SJSA1 (cell line): Measurements from ENCODE around the gene MRPL38. TPM values are rescaled to one million over a fixed set of nuclear protein-coding genes. Genes with fewer than 3 reads are reported as not detected.
A peak's percentile ranks its signal among the peaks of the same experiment; 100 is the strongest.
"Not testable (repeated sequence)": the region's sequence is repeated elsewhere in the genome, so short reads cannot be mapped to it uniquely, and the experiment has no call there.

ENCODE experiments used
- DNase-seq, 2 experiments: peaks; one replicate each; pipeline ENCODE4 v3.0.0-alpha.2; 2015 to 2020; ENCODE audit warnings: low spot score in 2 of 2, low read depth in 1 of 2
- H3K27ac ChIP-seq: fragments of 250-450 bp; sonication (Bioruptor Pico); 2 replicates; pipeline ENCODE4 v1.5.1; 2020; ENCODE audit warnings: mild to moderate bottlenecking, moderate library complexity
- H3K27me3 ChIP-seq: fragments of 250-450 bp; sonication (Bioruptor Pico); replicated peaks from 2 replicates; pipeline ENCODE4 v1.5.1; 2020; ENCODE audit warnings: mild to moderate bottlenecking, moderate library complexity
- H3K36me3 ChIP-seq: fragments of 250-450 bp; sonication (Bioruptor Pico); 2 replicates; pipeline ENCODE4 v1.5.1; 2020; ENCODE audit warnings: mild to moderate bottlenecking
- H3K4me1 ChIP-seq: fragments of 250-450 bp; sonication (Bioruptor Pico); replicated peaks from 2 replicates; pipeline ENCODE4 v1.6.1; 2021; ENCODE audit warnings: mild to moderate bottlenecking
- H3K4me3 ChIP-seq: fragments of 250-450 bp; sonication (Bioruptor Pico); 2 replicates; pipeline ENCODE4 v1.5.1; 2020; ENCODE audit warnings: mild to moderate bottlenecking
- H3K9me3 ChIP-seq: fragments of 250-450 bp; sonication (Bioruptor Pico); replicated peaks from 2 replicates; pipeline ENCODE4 v1.5.1; 2020; ENCODE audit warnings: mild to moderate bottlenecking
- total RNA-seq: library from RNA; depleted of rRNA; stranded (reverse); fragments of >200 nt; shearing (Covaris generic); gene quantifications from 2 replicates; pipeline ENCODE4 v1.2.3, GENCODE V29; 2014

Gene MRPL38
- total RNA-seq, 1 experiment from 2014 or later, result 55.7 TPM

GRCh38 chr17:75885860-75886259, 18.8 kb downstream of the MRPL38 start:
- not testable (repeated sequence) for H3K36me3 ChIP-seq, H3K4me1 ChIP-seq, H3K4me3 ChIP-seq, H3K27ac ChIP-seq, H3K9me3 ChIP-seq, DNase-seq, H3K27me3 ChIP-seq

- no peak for DNase-seq
- no peak overlapping the region for H3K4me3 ChIP-seq
- H3K9me3 ChIP-seq, result no peaks in the 10 kb centered on the region
- H3K27me3 ChIP-seq, result no peaks in the 10 kb centered on the region; the same call in 1 of the 2 replicates
- H3K27ac ChIP-seq, result no peak overlapping the region
- peaks cover 3% of the 10 kb centered on the region; the same call in 1 of the 2 replicates for H3K4me1 ChIP-seq
- H3K36me3 ChIP-seq, result peaks cover 5% of the 10 kb centered on the region
Measured at GRCh38 chr17:75885431-75885830, 19.3 kb downstream of the MRPL38 start.

- Histone ChIP-seq H3K27ac (no peak overlapping the region), H3K9me3 (0 out of 2 replicates have a peak, but pooled peaks cover 5% of the 10 kb centered on the region), H3K4me1 (peaks cover 20% of the 10 kb centered on the region), H3K27me3 (no peaks in the 10 kb centered on the region; the same call in 1 of the 2 replicates), H3K36me3 (0 out of 2 replicates have a peak, but pooled peaks cover 3% of the 10 kb centered on the region), H3K4me3 (no peak overlapping the region)
- no peak for DNase-seq
Measured at GRCh38 chr17:75881678-75882454, 22.8 kb downstream of the MRPL38 start.

GRCh38 chr17:75880266-75880665, 24.4 kb downstream of the MRPL38 start:
- no peak overlapping the region for H3K4me3 ChIP-seq
- DNase-seq, result no peak
- H3K4me1 ChIP-seq, result peaks cover 31% of the 10 kb centered on the region
- H3K27me3 ChIP-seq, result no peaks in the 10 kb centered on the region; the same call in 1 of the 2 replicates
- H3K36me3 ChIP-seq, result peaks cover 12% of the 10 kb centered on the region; the same call in 1 of the 2 replicates
- 0 out of 2 replicates have a peak, but pooled peaks cover 5% of the 10 kb centered on the region for H3K9me3 ChIP-seq
- no peak overlapping the region for H3K27ac ChIP-seq

DNA sequence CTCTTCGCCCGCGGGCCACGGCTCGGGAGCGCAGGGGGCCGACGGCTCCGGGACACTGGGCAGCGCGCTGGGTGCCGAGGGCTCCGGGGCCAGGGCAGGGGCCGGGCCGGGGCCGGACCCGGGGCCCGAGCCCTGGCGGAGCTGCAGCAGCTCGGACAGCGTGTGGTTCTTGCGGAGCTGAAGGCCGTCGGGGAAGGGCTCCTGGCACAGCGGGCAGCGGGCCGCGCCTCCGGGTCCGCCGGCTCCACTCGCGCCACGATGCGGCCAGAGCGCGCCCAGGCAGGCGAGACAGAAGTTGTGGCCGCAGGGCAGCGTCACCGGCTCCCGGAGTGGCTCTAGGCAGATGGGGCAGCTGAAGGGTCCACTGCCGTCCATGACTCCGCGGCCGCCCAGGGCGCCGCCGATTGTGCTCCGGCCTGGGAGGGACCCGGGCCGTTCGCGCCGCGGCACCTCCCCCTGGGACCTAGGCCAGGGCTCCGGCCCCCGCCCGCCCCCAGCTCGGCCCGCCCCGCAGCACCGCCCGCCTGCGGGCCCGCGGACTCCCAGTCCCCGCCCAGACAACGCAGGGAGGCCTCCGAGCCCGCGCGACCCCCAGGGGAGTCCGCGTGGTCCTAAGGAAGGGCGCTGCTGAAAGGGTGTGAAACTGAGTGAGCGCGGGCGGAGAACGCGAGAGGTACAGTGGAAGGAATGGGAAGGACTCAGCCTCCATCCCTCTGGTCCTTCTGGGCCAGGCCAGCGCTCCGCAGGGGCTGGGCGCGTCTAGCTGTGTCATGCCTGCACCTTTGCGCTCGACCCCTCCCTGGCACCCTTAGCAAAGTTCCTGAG, 26.3 kb downstream of the MRPL38 start, which contains the start of gene TRIM47:
Gene TRIM47 (minus strand): TSS at position 408 of the 825 bp plus-strand sequence. CDS start 33 bp downstream, at position 375.
- DNase-seq, result peak; percentile 72 to 79
- H3K9me3 ChIP-seq, result 0 out of 2 replicates have a peak, but pooled peaks cover 5% of the 10 kb centered on the region

DNA sequence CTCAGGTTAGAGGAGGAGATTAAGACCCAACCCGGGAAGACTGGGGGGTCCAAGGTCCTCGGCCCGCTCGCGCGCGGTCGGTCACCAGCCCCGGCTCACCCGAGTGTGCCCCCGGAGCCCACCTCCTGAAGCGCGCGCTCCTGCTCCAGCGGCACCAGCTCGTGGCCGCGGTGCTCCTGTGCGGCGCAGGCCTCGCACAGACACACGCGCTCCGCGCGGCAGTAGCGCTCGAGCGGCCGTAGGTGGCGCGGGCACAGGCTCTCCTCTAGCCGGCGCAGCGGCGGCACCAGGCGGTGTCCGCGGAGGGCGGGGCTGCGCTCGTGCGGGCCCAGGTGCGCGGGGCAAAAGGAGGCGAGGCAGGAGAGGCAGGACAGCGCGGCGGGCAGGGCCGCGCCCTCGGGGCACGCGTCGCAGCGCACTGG, 26.9 kb downstream of the MRPL38 start:
- Histone ChIP-seq H3K27ac (peak overlapping the region; percentile 54), H3K4me3 (peak overlapping the region; percentile 47), H3K9me3 (0 out of 2 replicates have a peak, but pooled peaks cover 5% of the 10 kb centered on the region), H3K4me1 (peaks cover 38% of the 10 kb centered on the region), H3K36me3 (peaks cover 12% of the 10 kb centered on the region; the same call in 1 of the 2 replicates), H3K27me3 (no peaks in the 10 kb centered on the region)
- peak; percentile 87 to 88 for DNase-seq

More for the DNA sequence above, 26.3 kb downstream of the MRPL38 start, which contains the start of gene TRIM47:
- Histone ChIP-seq H3K4me1 (peaks cover 32% of the 10 kb centered on the region), H3K4me3 (peak within 1 kb of the TSS; percentile 47), H3K27me3 (no peaks in the 10 kb centered on the region), H3K27ac (peak within 1 kb of the TSS; percentile 54), H3K36me3 (peaks cover 12% of the 10 kb centered on the region; the same call in 1 of the 2 replicates)

GRCh38 chr17:75876938-75877751, 27.5 kb downstream of the MRPL38 start:
- DNase-seq, result peak; percentile 97 to 99
- Histone ChIP-seq H3K9me3 (0 out of 2 replicates have a peak, but pooled peaks cover 5% of the 10 kb centered on the region), H3K27ac (peak overlapping the region; percentile 54), H3K27me3 (no peaks in the 10 kb centered on the region), H3K4me1 (peaks cover 44% of the 10 kb centered on the region), H3K36me3 (peaks cover 12% of the 10 kb centered on the region; the same call in 1 of the 2 replicates), H3K4me3 (peak overlapping the region; percentile 47)

- peaks cover 12% of the 10 kb centered on the region; the same call in 1 of the 2 replicates for H3K36me3 ChIP-seq
- 0 out of 2 replicates have a peak, but pooled peaks cover 5% of the 10 kb centered on the region for H3K9me3 ChIP-seq
- H3K4me3 ChIP-seq, result peak overlapping the region; percentile 47
- peak overlapping the region; percentile 37 for H3K27ac ChIP-seq
- no peak for DNase-seq
- H3K27me3 ChIP-seq, result no peaks in the 10 kb centered on the region
- H3K4me1 ChIP-seq, result peaks cover 44% of the 10 kb centered on the region
Measured at GRCh38 chr17:75876190-75876937, 28.3 kb downstream of the MRPL38 start.

DNA sequence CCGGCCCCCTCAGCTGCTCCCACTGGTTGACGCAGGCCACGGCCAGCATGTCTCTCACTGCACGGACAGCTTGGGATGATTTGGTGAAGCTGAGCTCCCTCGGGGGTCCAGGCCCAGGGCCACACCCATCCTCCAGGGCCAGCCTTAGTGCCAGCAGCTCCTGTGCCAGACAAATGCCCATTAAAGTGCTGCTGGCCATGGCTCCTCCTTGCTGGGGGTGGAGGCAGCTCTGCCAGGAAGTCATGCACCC, 28.8 kb downstream of the MRPL38 start:
- Histone ChIP-seq H3K4me1 (peaks cover 44% of the 10 kb centered on the region), H3K27me3 (no peaks in the 10 kb centered on the region), H3K27ac (no peak overlapping the region), H3K36me3 (peaks cover 12% of the 10 kb centered on the region; the same call in 1 of the 2 replicates), H3K4me3 (no peak overlapping the region), H3K9me3 (0 out of 2 replicates have a peak, but pooled peaks cover 5% of the 10 kb centered on the region)
- no peak for DNase-seq

- Histone ChIP-seq H3K27ac (no peak overlapping the region), H3K4me3 (no peak overlapping the region), H3K27me3 (no peaks in the 10 kb centered on the region), H3K36me3 (peaks cover 12% of the 10 kb centered on the region; the same call in 1 of the 2 replicates), H3K4me1 (peaks cover 44% of the 10 kb centered on the region), H3K9me3 (0 out of 2 replicates have a peak, but pooled peaks cover 5% of the 10 kb centered on the region)
- DNase-seq, result no peak
Measured at GRCh38 chr17:75875182-75875939, 29.3 kb downstream of the MRPL38 start.

DNA sequence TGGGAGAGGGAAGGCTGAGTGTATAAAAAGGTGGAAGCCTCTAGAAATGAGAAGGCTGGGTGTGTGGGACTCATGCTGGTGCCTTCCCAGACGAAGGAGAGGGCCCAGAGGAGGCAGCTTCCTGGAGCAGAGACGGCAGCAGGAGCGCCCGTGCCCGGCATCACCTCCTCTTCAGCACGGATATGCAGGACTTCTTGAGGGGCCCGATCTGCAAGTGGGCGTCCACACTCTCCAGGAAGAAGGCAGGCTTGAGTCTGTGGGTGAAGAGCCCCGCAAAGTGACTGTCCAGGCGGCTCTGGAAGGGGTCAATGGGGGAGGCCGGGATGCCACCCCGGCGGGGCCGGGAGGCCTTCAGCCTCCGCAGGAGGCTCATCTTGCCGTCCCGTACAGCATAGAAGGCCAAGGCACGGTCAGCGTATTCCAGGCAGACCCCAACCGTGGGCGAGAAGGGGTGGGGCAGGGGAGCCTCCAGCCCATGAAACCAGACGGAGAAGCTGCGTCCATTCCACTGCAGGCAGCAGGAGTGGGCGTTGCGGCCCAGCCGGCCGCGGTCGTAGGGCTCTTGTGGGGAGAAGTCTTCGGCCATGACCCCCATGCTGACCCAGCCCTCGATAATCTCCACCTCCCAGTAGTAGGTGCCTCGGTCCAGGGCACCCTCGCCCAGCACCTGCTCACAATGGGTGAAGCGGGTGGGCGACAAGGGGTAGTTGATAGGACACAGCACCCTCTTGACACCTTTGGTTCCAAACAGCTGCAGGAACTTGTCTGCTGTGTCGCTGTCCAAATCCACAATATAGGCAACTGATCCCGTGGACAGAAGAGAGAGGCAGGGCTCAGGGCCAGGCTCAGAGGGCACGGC, 30.1 kb downstream of the MRPL38 start:
- no peak for DNase-seq
- Histone ChIP-seq H3K9me3 (0 out of 2 replicates have a peak, but pooled peaks cover 5% of the 10 kb centered on the region), H3K36me3 (peaks cover 12% of the 10 kb centered on the region; the same call in 1 of the 2 replicates), H3K4me1 (peaks cover 49% of the 10 kb centered on the region), H3K27ac (no peak overlapping the region), H3K27me3 (no peaks in the 10 kb centered on the region), H3K4me3 (no peak overlapping the region)
